Smooth muscle cell (in vitro differentiated cells): ENCODE data around the gene ADCY5. TPM values are rescaled to one million over a fixed set of nuclear protein-coding genes. Genes with fewer than 3 reads are reported as not detected.

Experiments used
- DNase-seq: peaks from one replicate; lab custom pipeline; 2025; ENCODE audit not compliant: unreplicated experiment; lab: John Stamatoyannopoulos, UW
- H2AFZ ChIP-seq: fragments of 200-600 bp; sonication (generic); 2 replicates; pipeline ENCODE4 v1.6.0; 2016; ENCODE audit warnings: antibody characterized with exemption, low read depth, mild to moderate bottlenecking
- H3F3A ChIP-seq: fragments of 200-600 bp; sonication (generic); 2 replicates; pipeline ENCODE4 v1.6.0; 2017; ENCODE audit warnings: antibody characterized with exemption, low read depth
- H3K27ac ChIP-seq: fragments of 200-600 bp; sonication (generic); 2 replicates; pipeline ENCODE4 v1.5.1; 2016; ENCODE audit warnings: low read depth, mild to moderate bottlenecking
- H3K27me3 ChIP-seq: fragments of 200-600 bp; sonication (generic); 2 replicates; pipeline ENCODE4 v1.6.1; 2016; ENCODE audit warnings: low read depth, mild to moderate bottlenecking
- H3K36me3 ChIP-seq: fragments of 200-600 bp; sonication (generic); 2 replicates; pipeline ENCODE4 v1.5.1; 2016; ENCODE audit warnings: low read depth
- H3K4me1 ChIP-seq: fragments of 200-600 bp; sonication (generic); 2 replicates; pipeline ENCODE4 v1.5.1; 2016; ENCODE audit warnings: low read depth
- H3K4me2 ChIP-seq: fragments of 200-600 bp; sonication (generic); 2 replicates; pipeline ENCODE4 v1.6.0; 2016; ENCODE audit warnings: mild to moderate bottlenecking
- H3K4me3 ChIP-seq: fragments of 200-600 bp; sonication (generic); 2 replicates; pipeline ENCODE4 v1.5.1; 2016; ENCODE audit warnings: mild to moderate bottlenecking
- H3K79me2 ChIP-seq: fragments of 200-600 bp; sonication (generic); 2 replicates; pipeline ENCODE4 v1.6.0; 2016; ENCODE audit warnings: low read depth, mild to moderate bottlenecking
- H3K9ac ChIP-seq: fragments of 200-600 bp; sonication (generic); 2 replicates; pipeline ENCODE4 v1.6.0; 2016; ENCODE audit warnings: low read depth
- H3K9me3 ChIP-seq: fragments of 200-600 bp; sonication (generic); replicated peaks from 2 replicates; pipeline ENCODE4 v1.5.1; 2016; ENCODE audit warnings: low read depth
- H4K20me1 ChIP-seq: fragments of 200-600 bp; sonication (generic); 2 replicates; pipeline ENCODE4 v1.6.0; 2016; ENCODE audit warnings: low read depth
- WGBS: methylation state at CpG from one replicate; pipeline ENCODE4 v1.1.7; 2016; ENCODE audit warnings: low lambda C conversion rate; 5-methylcytosine and 5-hydroxymethylcytosine counted together
- polyA plus RNA-seq: library from polyadenylated mRNA; unstranded; fragments of >200 nt; fragmentation: Nextera tagmentation; extraction: Ambion mirVana; gene quantifications from 2 replicates; pipeline ENCODE4 v1.2.1, GENCODE V29; 2016
- total RNA-seq: library from RNA; depleted of rRNA; stranded (reverse); fragments of >200 nt; gene quantifications from 2 replicates; pipeline ENCODE4 v1.2.3, GENCODE V29; 2014
- TF ChIP-seq, protein P1 (sequence below): fragments of 200-600 bp; sonication (generic); IDR thresholded peaks from 2 replicates; pipeline ENCODE4 v1.5.1; 2017; ENCODE audit warnings: borderline replicate concordance, mild to moderate bottlenecking, antibody characterized with exemption; ENCODE audit not compliant: insufficient read depth, poor library complexity, severe bottlenecking

ADCY5 gene
- total and polyA plus RNA-seq, 2 experiments from 2014 or later = 0.50 to 0.58 TPM

DNA sequence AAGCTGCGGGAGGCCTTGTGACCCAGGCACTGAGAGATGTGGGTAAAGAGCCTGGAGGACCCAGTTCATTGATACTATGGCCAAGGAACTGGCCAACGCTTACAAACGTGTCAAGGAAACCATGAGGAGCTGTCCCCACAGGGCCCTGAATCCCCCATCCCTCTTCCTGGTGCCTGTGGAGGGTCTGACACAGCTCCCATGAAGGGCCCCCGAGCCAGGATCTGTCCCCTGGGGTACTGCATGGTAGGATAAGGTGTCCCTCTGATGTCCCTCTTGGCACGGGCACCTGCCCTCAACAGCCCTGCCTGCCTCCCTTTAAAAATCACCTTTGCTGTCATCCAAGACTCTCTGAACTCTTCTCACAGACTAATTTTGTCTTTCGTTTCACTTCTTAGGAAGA, 122.4 kb downstream of the ADCY5 start:
- H3K9me3 ChIP-seq = no peaks in the 10 kb centered on the region
- H3K36me3 ChIP-seq = no peaks in the 10 kb centered on the region
- no peaks in the 10 kb centered on the region for H3F3A ChIP-seq
- no peaks in the 10 kb centered on the region for H4K20me1 ChIP-seq
- TF ChIP-seq, protein P1, sequence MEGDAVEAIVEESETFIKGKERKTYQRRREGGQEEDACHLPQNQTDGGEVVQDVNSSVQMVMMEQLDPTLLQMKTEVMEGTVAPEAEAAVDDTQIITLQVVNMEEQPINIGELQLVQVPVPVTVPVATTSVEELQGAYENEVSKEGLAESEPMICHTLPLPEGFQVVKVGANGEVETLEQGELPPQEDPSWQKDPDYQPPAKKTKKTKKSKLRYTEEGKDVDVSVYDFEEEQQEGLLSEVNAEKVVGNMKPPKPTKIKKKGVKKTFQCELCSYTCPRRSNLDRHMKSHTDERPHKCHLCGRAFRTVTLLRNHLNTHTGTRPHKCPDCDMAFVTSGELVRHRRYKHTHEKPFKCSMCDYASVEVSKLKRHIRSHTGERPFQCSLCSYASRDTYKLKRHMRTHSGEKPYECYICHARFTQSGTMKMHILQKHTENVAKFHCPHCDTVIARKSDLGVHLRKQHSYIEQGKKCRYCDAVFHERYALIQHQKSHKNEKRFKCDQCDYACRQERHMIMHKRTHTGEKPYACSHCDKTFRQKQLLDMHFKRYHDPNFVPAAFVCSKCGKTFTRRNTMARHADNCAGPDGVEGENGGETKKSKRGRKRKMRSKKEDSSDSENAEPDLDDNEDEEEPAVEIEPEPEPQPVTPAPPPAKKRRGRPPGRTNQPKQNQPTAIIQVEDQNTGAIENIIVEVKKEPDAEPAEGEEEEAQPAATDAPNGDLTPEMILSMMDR = no peak
- DNase-seq = no peak
- H3K4me3 ChIP-seq = no peak overlapping the region
- no peak overlapping the region for H3K27ac ChIP-seq
- no peaks in the 10 kb centered on the region for H3K79me2 ChIP-seq
- peaks cover 8% of the 10 kb centered on the region for H3K27me3 ChIP-seq
- no peak overlapping the region for H3K4me2 ChIP-seq
- H3K4me1 ChIP-seq = peaks cover 13% of the 10 kb centered on the region
- no peak overlapping the region for H2AFZ ChIP-seq
- 87% methylated on average over 6 of the region's 6 CpGs for WGBS
- H3K9ac ChIP-seq = no peak overlapping the region

DNA sequence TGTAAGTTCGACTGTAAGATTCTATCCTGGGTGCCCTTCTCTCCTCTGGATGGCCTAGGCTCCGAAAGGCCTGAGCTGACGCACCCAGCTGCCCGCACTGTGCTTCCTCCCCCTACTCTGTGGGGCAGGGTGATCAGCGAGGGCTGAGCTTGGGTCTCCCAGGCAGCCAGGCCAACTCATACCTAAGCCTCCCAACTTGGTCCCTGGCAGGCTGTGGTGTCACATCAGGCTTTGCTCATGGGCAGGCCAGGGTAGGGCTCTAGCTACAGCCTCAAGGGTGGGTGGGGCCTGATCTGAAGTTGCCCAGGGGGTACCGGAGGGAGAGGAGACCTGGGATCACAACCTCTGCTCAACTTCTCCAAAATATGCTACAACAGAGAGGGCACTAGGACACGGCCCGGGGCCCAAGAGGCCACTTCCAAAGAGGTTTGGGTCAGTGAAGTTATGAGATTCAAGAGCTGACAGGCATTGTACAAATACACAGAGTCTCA, 123.1 kb downstream of the ADCY5 start:
- Histone ChIP-seq H4K20me1 (no peaks in the 10 kb centered on the region), H3K36me3 (no peaks in the 10 kb centered on the region), H3K27ac (no peak overlapping the region), H3K9ac (no peak overlapping the region), H3K27me3 (peaks cover 14% of the 10 kb centered on the region), H3K4me2 (no peak overlapping the region), H2AFZ (no peak overlapping the region), H3K4me3 (no peak overlapping the region), H3K4me1 (peaks cover 6% of the 10 kb centered on the region), H3K9me3 (no peaks in the 10 kb centered on the region), H3F3A (no peaks in the 10 kb centered on the region), H3K79me2 (no peaks in the 10 kb centered on the region)
- TF ChIP-seq, protein P1 = no peak
- WGBS = 91% methylated on average over 8 of the region's 8 CpGs
- no peak for DNase-seq

DNA sequence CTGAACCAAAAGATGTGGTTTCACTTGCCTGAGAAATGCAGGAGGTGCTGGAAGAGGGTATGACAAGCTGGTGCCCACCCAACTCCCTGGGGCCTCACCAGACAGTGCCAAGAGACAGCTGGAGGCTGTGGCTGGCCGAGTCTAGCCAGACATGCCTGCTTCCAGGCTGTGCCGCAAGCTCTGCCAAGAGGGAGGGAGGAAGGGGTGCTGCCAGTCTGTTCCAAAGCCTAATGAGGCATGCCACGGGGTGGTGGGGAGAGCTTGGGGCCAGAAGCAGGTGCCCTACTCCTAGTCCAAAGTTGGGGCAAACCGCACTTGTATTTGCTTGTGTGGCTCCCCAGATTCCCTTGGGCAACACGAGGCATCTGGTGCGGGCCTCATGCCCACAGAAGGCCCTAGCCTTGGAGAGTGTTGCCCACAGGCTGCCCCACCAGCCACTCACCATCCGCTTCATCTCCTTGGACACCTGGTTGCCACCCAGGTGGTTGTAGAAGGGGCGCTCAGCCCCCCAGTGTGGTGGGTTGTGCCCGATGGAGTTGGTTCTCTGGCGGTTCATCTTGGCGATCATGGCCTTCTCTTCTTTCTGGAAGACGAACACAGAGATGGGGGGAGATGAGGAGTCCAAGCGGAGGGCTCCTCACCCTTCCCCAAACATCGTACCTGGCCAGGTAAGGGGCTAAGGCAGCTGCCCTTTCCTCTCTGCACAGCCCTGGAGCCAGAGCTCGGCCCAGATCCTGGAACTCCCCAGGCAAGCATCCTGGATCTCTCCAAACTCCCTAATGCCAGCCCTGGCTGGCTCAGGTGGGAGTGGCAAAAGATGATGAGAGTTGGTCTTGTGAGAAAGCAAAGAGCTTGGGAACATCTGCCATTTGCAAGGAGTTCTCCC, 123.8 kb downstream of the ADCY5 start:
- Histone ChIP-seq H3K79me2 (no peaks in the 10 kb centered on the region), H3K4me1 (peaks cover under 1% of the 10 kb centered on the region), H3K4me2 (no peak overlapping the region), H3K9me3 (no peaks in the 10 kb centered on the region), H3K27me3 (peaks cover 20% of the 10 kb centered on the region), H3F3A (no peaks in the 10 kb centered on the region), H4K20me1 (no peaks in the 10 kb centered on the region), H3K4me3 (no peak overlapping the region), H3K27ac (no peak overlapping the region), H2AFZ (no peak overlapping the region), H3K36me3 (no peaks in the 10 kb centered on the region), H3K9ac (no peak overlapping the region)
- TF ChIP-seq, protein P1 = no peak
- no peak for DNase-seq
- 96% methylated on average over 15 of the region's 15 CpGs for WGBS

DNA sequence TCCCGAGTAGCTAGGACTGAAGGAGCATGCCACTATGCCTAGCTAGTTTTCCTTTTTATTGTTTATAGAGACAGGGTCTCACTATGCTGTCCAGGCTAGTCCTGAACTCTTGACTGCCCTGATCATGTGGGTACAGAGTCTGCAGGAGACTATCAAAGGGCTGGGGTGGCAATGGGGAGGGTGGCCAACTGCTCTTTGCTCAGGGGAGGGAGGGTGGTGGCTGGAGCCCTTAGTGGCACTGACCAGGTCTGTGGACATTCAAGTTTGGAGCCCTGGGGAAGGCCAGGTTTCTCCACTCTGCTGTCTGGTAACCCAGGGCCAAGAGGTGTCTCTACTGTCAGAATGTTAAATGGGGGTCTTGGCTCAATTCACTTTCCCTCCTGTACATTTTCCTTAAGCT, 125.1 kb downstream of the ADCY5 start:
- 100% methylated on average over 1 of the region's 1 CpG for WGBS
- Histone ChIP-seq H3K27ac (no peak overlapping the region), H3K9ac (no peak overlapping the region), H3K4me2 (no peak overlapping the region), H3K79me2 (no peaks in the 10 kb centered on the region), H3K36me3 (no peaks in the 10 kb centered on the region), H3K4me1 (peaks cover 3% of the 10 kb centered on the region), H3K4me3 (no peak overlapping the region), H4K20me1 (no peaks in the 10 kb centered on the region), H2AFZ (no peak overlapping the region), H3F3A (no peaks in the 10 kb centered on the region), H3K9me3 (no peaks in the 10 kb centered on the region), H3K27me3 (peaks cover 22% of the 10 kb centered on the region)
- TF ChIP-seq, protein P1 = no peak
- no peak for DNase-seq
